ENCODE data around the gene EHBP1. TPM values are rescaled to one million over a fixed set of nuclear protein-coding genes. Genes with fewer than 3 reads are reported as not detected.

EHBP1 gene
- polyA plus RNA-seq, 6 donors from 2014 or later: 1.4 to 18.3 (median 16.2) TPM

DNA sequence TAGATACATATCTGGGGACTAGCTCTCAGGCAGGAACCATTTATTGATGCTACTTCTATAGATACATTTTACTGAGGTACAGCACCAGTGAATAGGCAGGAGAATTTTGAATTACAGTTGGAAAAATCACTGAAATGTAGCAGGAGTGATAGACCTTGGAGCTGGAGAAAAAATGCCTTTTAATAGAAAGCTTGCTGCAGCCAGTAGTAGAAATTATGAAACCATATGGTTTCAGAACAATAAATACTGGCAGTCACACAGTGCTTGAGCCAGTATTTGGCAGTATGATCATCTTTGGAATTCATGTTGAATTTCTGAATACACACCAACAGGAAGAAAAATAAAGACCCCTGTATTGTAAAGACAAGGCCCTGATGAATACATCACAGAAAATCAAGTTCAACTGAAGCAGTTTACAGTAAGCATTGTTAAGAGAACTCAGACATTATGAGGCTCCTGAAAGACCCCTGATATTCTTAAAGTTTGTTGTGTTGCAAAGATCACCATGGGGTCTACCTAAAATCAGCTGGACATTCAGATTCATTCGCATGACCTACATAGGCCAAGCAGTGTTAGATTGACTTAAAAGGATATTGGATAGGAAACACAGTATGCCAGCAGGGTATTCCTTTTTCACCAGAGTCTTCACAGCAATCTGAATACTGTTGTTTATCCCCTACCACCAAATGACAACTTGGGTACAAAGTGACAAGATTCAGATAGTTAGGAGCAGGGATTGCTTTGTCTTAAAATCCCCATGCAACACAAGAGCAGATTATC, 139.0 kb downstream of the EHBP1 start:
- Mint-ChIP-seq H3K36me3 (no peaks in the 10 kb centered on the region), H3K27ac (no peak overlapping the region)

DNA sequence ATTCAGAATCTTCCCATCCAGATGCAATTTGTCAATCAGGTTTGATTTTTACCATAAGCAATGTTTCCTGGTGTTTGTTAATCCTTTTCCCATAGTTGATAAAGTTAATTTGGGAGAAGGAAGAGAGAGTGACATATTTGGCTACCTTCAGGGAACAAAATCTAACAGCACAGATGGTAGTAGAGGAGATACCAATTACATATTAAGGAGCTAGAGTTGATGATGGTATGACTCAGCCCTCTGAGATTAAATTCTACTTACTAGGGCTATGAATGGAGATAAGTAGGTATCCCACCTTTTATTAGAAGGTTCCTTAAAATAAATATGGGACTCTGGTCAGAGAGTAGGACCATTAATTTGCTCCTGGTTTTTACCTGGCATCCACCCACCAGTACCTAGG, 139.7 kb downstream of the EHBP1 start:
- Mint-ChIP-seq H3K4me1 (no peaks in the 10 kb centered on the region), H3K27me3 (no peaks in the 10 kb centered on the region), H3K9me3 (peaks cover 0 to 28% (median 8%) of the 10 kb centered on the region in 7 donors), H3K4me3 (no peak overlapping the region), H3K36me3 (no peaks in the 10 kb centered on the region), H3K27ac (no peak overlapping the region)
- no peak for ATAC-seq (ENCODE audit: low read depth in 2 of 2)
- DNase-seq: no peak

More for the DNA sequence above, 139.0 kb downstream of the EHBP1 start:
- Mint-ChIP-seq H3K9me3 (peaks cover 0 to 28% (median 9%) of the 10 kb centered on the region in 7 donors), H3K27me3 (no peaks in the 10 kb centered on the region), H3K4me1 (no peaks in the 10 kb centered on the region), H3K4me3 (no peak overlapping the region)
- ATAC-seq (ENCODE audit: low read depth in 2 of 2) (no peak), DNase-seq (no peak)

DNA sequence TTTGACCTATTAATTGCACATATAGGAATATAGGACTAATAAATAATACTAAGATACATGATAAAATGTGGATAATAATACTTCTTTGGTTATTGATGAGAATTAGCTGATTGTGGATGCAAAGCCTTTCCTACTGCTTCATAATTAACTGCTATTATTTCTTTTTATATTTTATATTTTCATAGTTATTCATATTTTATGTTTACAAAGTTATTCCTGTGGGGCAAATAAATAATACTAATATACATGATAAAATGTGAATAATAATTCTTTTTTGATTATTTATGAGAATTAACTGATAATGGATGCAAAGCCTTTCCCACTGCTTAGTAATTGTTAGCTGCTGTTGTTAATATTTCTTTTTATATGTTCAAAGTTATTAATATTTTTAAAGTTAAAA, 146.7 kb downstream of the EHBP1 start:
- no peak for ATAC-seq (ENCODE audit: low read depth in 2 of 2)

DNA sequence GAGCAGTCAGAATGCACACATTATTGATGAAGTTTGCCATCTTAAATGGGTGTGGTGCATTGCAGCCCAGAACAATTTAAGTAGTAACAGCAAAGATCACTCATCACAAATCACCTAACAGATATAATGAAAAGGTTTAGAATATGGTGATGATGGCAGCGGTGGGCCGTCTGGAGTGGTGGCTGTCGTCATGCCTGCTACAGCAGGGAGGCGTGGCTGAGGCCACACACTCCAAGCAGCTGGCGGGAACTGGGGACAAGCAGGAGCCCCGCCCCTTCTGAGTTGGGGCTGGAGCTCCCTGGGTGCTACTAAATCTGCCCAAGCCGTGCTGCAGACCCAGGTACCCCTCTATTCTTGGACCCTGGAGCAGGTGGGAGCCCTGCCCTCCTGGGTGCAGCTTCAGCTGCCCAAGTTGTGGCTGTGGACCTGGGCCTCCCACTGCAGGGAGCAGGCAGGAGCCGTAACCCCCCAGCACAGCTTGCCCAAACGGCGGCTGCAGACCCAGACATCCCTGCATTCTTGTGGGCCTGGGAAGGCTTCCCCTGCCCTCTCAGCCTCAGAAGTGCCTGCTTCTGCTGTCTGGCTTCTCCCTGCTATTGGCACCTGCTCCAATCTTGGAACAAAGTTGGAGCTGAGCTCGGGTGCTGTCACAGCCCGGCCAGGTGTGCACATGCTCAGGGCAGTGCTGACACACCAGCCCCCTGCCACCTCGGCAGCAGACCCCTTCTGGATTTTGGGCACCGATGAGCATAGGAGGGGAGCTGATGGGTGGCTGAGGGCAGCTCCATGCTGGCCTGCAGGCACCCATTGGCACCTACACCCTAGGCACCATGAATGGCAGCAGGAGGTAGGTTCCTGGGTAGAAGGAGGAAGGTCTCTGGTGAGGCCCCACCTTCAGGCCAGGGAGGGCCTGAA, 149.3 kb downstream of the EHBP1 start:
- peaks cover 17% of the 10 kb centered on the region in 2 donors for H3K36me3 Mint-ChIP-seq
- H3K9me3 Mint-ChIP-seq: peaks cover 0 to 8% (median 4%) of the 10 kb centered on the region in 7 donors
- no peaks in the 10 kb centered on the region for H3K27me3 Mint-ChIP-seq
- no peak overlapping the region for H3K27ac Mint-ChIP-seq
- DNase-seq (no peak), ATAC-seq (ENCODE audit: low read depth in 2 of 2) (no peak)
- no peaks in the 10 kb centered on the region for H3K4me1 Mint-ChIP-seq
- no peak overlapping the region for H3K4me3 Mint-ChIP-seq

More for the DNA sequence above, 146.7 kb downstream of the EHBP1 start:
- Mint-ChIP-seq H3K9me3 (peaks cover 0 to 13% (median 6%) of the 10 kb centered on the region in 7 donors), H3K4me1 (no peaks in the 10 kb centered on the region), H3K36me3 (peaks cover 12 to 17% of the 10 kb centered on the region in 2 donors), H3K27me3 (no peaks in the 10 kb centered on the region), H3K27ac (no peak overlapping the region), H3K4me3 (no peak overlapping the region)
- DNase-seq: no peak

DNA sequence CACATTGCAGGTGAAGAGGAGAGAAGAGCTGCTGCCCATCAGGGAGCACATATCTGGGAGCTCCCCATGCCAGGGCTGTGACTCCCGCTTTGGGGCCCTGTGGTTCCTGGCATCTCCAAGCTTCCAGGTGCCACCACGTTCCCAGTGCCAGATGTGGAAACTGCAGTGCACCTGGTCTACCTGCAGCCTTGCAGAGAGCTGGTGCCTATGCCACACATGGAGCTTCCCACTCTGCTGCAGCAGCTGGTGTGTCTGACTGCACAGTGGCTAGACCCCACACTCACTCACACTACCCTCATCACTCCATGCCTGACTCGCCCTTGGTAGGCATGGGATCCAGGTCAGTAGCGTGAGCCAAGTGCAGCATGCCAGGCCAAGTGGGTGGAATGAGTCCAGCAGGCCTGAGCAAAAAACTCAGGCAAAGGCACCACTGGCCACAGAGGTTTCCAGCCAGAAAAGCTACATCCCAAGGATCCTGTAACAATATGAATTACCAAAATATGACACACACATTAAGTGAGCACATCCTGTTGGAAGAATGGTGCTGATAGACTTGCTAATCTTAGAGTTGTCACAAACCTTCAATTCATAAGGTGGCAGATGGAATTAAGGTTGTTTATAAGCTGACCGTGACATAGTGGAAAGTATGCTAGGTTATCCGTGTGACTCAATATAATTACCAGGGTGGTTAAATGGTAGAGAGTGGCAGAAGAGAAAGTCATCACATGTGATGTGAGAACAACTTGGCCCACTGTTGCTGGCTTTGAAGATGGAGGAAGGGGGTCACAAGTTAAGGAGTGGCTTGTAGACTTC, 150.9 kb downstream of the EHBP1 start:
- no peak overlapping the region for H3K27ac Mint-ChIP-seq
- peaks cover 0 to 8% (median 4%) of the 10 kb centered on the region in 7 donors for H3K9me3 Mint-ChIP-seq
- no peak for ATAC-seq (ENCODE audit: low read depth in 2 of 2)
- H3K4me1 Mint-ChIP-seq: no peaks in the 10 kb centered on the region
- no peak for DNase-seq
- no peak overlapping the region for H3K4me3 Mint-ChIP-seq
- no peaks in the 10 kb centered on the region for H3K27me3 Mint-ChIP-seq
- peaks cover 17% of the 10 kb centered on the region in 2 donors for H3K36me3 Mint-ChIP-seq

DNA sequence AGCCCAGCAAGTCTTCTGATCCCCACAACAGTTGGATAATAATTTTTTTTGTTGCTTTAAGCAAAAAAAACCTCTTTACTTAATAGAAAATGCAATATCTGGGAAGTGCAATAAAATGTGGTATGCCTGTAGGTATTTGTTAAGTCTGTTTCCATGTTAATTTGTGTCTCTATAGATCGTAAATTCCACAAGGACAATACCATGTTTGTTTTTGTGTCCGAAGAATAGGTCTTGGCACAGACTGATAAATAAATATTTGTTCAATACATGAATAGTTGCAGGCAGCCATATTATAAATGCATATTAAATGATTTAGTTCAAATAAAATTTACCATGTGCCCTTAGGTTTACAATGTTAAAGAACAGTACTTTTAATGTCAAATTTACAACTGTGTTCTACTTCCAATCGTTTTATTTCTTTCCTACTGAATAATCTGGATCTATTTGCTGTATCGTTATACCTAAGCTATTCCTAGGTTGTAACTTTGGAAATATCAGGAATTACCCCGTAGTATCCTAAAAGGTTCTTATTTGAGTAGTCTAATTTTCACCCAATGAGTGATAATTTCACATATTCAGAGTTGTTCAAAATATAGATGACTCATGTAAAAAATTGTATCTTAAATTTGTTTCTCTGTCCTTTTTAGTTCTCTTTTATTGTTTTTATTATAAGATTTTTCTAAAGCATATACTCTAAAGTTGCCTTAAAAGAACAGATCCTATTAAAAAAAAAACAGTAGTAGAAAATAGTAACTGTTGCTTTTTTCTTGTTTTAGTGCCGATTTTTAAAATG, 151.8 kb downstream of the EHBP1 start:
- no peak for DNase-seq
- no peak for ATAC-seq (ENCODE audit: low read depth in 2 of 2)
- H3K4me3 Mint-ChIP-seq: no peak overlapping the region
- H3K36me3 Mint-ChIP-seq: peaks cover 17% of the 10 kb centered on the region in 2 donors
- H3K4me1 Mint-ChIP-seq: no peaks in the 10 kb centered on the region
- H3K9me3 Mint-ChIP-seq: peaks cover 0 to 8% (median 4%) of the 10 kb centered on the region in 7 donors
- H3K27me3 Mint-ChIP-seq: no peaks in the 10 kb centered on the region
- H3K27ac Mint-ChIP-seq: no peak overlapping the region

DNA sequence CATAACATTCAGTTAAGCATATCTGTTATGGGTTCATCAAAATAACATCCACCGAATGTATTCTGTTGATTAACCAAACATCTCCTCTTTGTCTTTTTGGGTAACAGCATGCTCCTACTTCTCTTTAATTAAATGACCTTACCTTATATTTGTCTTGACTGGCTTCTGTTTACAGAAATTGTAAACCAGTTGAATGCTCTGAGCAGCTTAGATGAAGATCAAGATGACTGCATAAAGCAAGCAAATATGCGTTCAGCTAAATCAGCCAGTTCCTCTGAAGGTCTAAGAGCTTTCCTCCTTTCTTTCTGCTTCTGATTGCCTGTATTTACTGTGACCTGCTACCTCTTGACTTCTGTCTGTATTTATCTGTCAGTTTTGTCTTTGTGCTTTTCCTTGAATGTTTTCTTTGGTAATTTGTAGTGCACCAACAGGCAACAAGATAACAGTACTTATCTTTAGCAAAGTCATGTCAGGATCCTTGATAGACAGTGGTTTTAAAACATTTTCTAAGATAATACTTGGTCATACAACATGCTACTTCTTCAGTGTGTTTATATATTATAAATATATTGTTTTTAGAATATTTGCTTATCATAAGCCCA, 152.8 kb downstream of the EHBP1 start:
- ATAC-seq (ENCODE audit: low read depth in 2 of 2): no peak

DNA sequence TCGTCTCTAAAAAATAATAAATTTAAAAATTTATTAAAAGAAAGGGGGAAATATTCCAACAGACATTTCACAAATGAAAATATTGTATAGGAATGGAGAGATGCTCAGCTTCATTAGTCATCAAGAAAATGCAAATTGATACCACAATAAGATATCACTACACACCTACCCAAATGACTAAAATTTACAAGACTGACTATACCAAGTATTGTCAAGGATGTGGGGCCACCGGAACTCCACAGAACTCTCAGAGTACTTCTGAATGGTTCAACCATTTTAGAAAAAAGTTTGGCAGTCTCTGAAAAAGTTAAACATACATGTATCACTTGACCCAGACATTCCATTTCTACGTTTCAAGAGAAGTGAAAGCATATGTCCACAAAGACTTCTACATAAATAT, 163.4 kb downstream of the EHBP1 start:
- Mint-ChIP-seq H3K36me3 (peaks cover 61 to 69% of the 10 kb centered on the region in 2 donors), H3K9me3 (peaks cover 6 to 27% (median 19%) of the 10 kb centered on the region in 7 donors), H3K27ac (no peak overlapping the region), H3K27me3 (no peaks in the 10 kb centered on the region), H3K4me1 (no peaks in the 10 kb centered on the region), H3K4me3 (no peak overlapping the region)
- ATAC-seq (ENCODE audit: low read depth in 2 of 2): no peak
- DNase-seq: no peak

More for the DNA sequence above, 152.8 kb downstream of the EHBP1 start:
- DNase-seq: no peak
- no peak overlapping the region for H3K4me3 Mint-ChIP-seq
- peaks cover 13 to 15% of the 10 kb centered on the region in 2 donors for H3K36me3 Mint-ChIP-seq
- H3K4me1 Mint-ChIP-seq: no peaks in the 10 kb centered on the region
- no peak overlapping the region for H3K27ac Mint-ChIP-seq
- peaks cover 0 to 5% (median 2%) of the 10 kb centered on the region in 7 donors for H3K9me3 Mint-ChIP-seq
- no peaks in the 10 kb centered on the region for H3K27me3 Mint-ChIP-seq

DNA sequence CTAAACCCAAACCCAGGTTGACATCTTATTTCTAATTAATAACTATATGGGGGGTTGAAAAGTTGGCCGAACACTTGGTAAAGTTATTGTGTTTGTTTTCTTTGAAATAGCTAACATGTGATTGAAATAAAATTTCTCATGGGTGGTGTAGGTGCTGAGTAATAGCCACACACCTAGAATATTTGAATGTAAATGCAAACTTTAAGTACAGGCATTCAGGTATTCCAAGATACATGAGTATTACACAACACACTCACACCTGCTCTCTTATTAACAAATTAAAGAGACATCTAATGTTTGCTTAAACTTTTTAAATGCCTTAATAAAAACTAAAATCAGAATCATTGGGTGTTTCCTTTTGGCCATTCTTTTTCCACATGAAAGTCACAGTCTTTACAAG, 165.5 kb downstream of the EHBP1 start:
- H3K27ac Mint-ChIP-seq: no peak overlapping the region
- ATAC-seq (ENCODE audit: low read depth in 2 of 2) (no peak), DNase-seq (no peak)
- no peaks in the 10 kb centered on the region for H3K27me3 Mint-ChIP-seq
- H3K4me1 Mint-ChIP-seq: no peaks in the 10 kb centered on the region
- H3K4me3 Mint-ChIP-seq: no peak overlapping the region
- peaks cover 61 to 68% of the 10 kb centered on the region in 2 donors for H3K36me3 Mint-ChIP-seq
- peaks cover 8 to 46% (median 26%) of the 10 kb centered on the region in 7 donors for H3K9me3 Mint-ChIP-seq

DNA sequence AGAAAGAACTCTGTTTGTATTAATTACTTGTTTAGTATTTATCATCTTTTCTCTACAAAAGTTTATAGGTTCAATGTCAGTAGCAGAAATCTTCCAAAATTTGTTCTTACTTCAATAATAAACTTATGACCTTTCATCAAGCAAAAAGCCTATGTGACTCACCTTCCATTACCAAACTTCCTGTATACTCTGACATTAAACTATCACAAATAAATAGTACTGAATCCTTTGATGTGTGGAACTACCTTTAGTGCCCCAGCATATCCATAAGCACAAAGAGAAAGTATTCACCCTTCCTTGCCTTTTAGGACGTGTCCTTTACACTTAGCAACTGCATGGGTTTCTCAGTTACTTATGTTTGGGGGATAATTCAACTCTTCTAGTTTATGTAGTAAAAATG, 166.0 kb downstream of the EHBP1 start:
- Mint-ChIP-seq H3K27me3 (no peaks in the 10 kb centered on the region), H3K27ac (no peak overlapping the region), H3K36me3 (peaks cover 62 to 68% of the 10 kb centered on the region in 2 donors), H3K4me3 (no peak overlapping the region), H3K4me1 (no peaks in the 10 kb centered on the region), H3K9me3 (peaks cover 11 to 49% (median 29%) of the 10 kb centered on the region in 7 donors)
- DNase-seq (no peak), ATAC-seq (ENCODE audit: low read depth in 2 of 2) (no peak)

DNA sequence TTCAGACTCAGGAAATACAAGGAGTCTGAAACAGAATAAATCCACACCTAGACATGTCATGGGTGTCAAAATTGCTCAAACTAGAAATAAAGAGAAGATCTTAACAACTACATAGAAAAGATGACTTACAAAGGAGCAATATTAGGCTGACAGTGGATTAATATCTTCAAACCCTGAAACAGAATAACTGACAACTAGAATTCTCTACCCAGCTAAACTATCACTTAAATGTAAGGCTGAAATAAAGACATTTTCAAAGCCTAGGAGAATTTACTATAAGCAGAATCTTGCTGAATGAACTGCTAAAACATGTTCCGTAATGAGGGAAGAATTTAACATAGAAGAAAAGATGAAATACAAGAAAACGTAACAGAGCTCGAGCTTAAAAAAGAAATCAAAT, 168.1 kb downstream of the EHBP1 start:
- Mint-ChIP-seq H3K4me1 (no peaks in the 10 kb centered on the region), H3K9me3 (peaks cover 12 to 60% (median 35%) of the 10 kb centered on the region in 7 donors), H3K27ac (no peak overlapping the region), H3K27me3 (no peaks in the 10 kb centered on the region), H3K36me3 (peaks cover 77 to 78% of the 10 kb centered on the region in 2 donors), H3K4me3 (no peak overlapping the region)
- DNase-seq (no peak), ATAC-seq (ENCODE audit: low read depth in 2 of 2) (no peak)

DNA sequence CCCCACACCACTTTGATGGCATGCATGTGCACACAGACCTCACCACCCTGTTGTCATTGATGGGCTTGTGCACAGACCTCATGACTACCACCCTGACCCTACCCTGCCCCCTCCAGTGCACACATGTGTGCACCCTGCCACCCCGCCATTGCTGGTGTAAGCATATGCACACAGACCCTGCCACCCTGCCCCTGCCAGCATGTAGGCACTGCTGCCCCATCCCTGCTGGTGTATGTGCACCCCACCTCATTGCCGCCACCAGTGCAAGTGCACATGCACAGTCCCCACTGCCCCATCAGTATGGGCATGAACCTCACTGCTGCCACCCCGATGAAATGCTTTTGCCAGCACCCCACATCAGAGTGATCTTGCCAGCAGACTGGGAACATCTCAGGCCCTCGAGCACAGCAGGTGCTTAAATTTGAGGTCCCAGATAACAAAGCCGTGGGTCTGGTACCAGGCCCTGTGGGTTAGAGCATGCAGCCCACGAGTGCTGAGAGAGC, 169.4 kb downstream of the EHBP1 start:
- H3K4me1 Mint-ChIP-seq: no peaks in the 10 kb centered on the region
- H3K4me3 Mint-ChIP-seq: no peak overlapping the region
- peaks cover 12 to 68% (median 37%) of the 10 kb centered on the region in 7 donors for H3K9me3 Mint-ChIP-seq
- H3K36me3 Mint-ChIP-seq: peaks cover 77 to 82% of the 10 kb centered on the region in 2 donors
- H3K27me3 Mint-ChIP-seq: no peaks in the 10 kb centered on the region
- no peak for ATAC-seq (ENCODE audit: low read depth in 2 of 2)
- H3K27ac Mint-ChIP-seq: no peak overlapping the region
- DNase-seq: no peak

All from naive B cell (primary cell).